Lung (tissue), 12 donors: ENCODE results near the gene ATP11A. TPM values are rescaled to one million over a fixed set of nuclear protein-coding genes. Genes with fewer than 3 reads are reported as not detected.

Source experiments
- ATAC-seq: fragments of 200-7000 bp; cut with Tn5 transposase; one replicate; pipeline ENCODE4 v1.9.1; 2020; ENCODE audit warnings: moderate number of reproducible peaks; ENCODE audit not compliant: insufficient read depth, low FRiP score
- DNase-seq, 3 donors: peaks; one replicate each; pipeline ENCODE4 v3.0.0-alpha.2; 2013 to 2017
- H3K27ac ChIP-seq, 2 donors: one replicate each; pipeline ENCODE4 v1.5.1; 2013; ENCODE audit warnings: mild to moderate bottlenecking in 2 of 2, moderate library complexity in 2 of 2, control low read depth in 1 of 2, inconsistent platforms in 1 of 2, low read depth in 1 of 2, low read length in 1 of 2
- H3K27me3 ChIP-seq, 3 donors: one replicate each; pipeline ENCODE4 v1.5.1; 2013; ENCODE audit warnings: low read length in 2 of 3; ENCODE audit not compliant: control insufficient read depth in 3 of 3, insufficient read depth in 3 of 3
- H3K36me3 ChIP-seq, 4 donors: one replicate each; pipeline ENCODE4 v1.5.1; 2013; ENCODE audit warnings: low read length in 4 of 4, mild to moderate bottlenecking in 1 of 4, moderate library complexity in 1 of 4; ENCODE audit not compliant: control insufficient read depth in 4 of 4, insufficient read depth in 4 of 4
- H3K4me1 ChIP-seq, 5 donors: one replicate each; pipeline ENCODE4 v1.5.1; 2013; ENCODE audit warnings: low read length in 5 of 5, mild to moderate bottlenecking in 2 of 5, moderate library complexity in 1 of 5; ENCODE audit not compliant: control insufficient read depth in 5 of 5, insufficient read depth in 5 of 5
- H3K4me3 ChIP-seq: one replicate; pipeline ENCODE4 v1.5.1; 2013; ENCODE audit warnings: mild to moderate bottlenecking, control low read depth, moderate library complexity
- H3K9ac ChIP-seq, 2 donors: one replicate each; pipeline ENCODE4 v1.5.1; 2013; ENCODE audit warnings: low read length in 2 of 2, control low read depth in 1 of 2; ENCODE audit not compliant: insufficient read depth in 1 of 2
- H3K9me3 ChIP-seq, 4 donors: one replicate each; pipeline ENCODE4 v1.5.1; 2013; ENCODE audit warnings: low read length in 3 of 4, mild to moderate bottlenecking in 1 of 4, moderate library complexity in 1 of 4; ENCODE audit not compliant: control insufficient read depth in 4 of 4, insufficient read depth in 3 of 4
- WGBS, 2 donors: extraction: QIAGEN DNeasy Blood & Tissue Kit; methylation state at CpG; one replicate each; pipeline ENCODE4 v1.1.7; 2013; 5-methylcytosine and 5-hydroxymethylcytosine counted together
- polyA plus RNA-seq, 2 donors: library from polyadenylated mRNA; stranded (reverse); fragments of 200-250 nt; gene quantifications; one replicate each; pipeline ENCODE4 v1.2.1, GENCODE V29; 2013
- total RNA-seq, 2 donors: library from RNA; depleted of rRNA in 1 of 2; stranded (reverse); fragments of >200 nt in 1 of 2; gene quantifications; one replicate each; pipeline ENCODE4 v1.2.1, GENCODE V29; 2014 to 2021
- TF ChIP-seq, protein P1 (sequence below): IDR thresholded peaks from 2 replicates; pipeline ENCODE4 v1.5.1; 2012; ENCODE audit warnings: mild to moderate bottlenecking; ENCODE audit errors: control extremely low read depth, extremely low read depth
- donor health status: control.
- donor health status: control.
- donor health status: Bipolar disorder and iron deficiency.
- donor health status: healthy.
- donor health status: DM: yes; HTN: yes; CAD: no.

The ATP11A gene
- total and polyA plus RNA-seq, 4 donors, result 46.3 to 317 (median 162) TPM

DNA sequence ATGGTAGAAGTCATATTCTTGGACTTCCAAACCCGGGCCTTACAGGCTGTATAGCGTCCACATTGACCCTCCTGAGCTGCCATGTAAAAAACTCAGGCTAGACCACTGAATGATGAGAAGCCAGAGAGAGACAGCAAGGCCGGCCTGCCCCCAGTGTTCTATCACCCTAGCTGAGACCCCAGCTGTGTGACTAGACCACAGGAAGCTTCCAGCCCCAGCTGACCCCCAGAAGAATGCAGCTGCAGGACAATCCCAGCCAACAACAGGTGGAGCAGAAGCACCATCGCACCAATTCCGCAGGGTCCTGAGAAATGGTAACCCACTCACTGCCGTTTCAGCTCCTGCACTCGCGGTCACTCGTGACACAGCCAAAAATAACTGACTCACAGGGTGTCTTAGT is 2.9 kb upstream of the ATP11A start:
- Histone ChIP-seq H3K9ac (no peak overlapping the region), H3K36me3 (no peaks in the 10 kb centered on the region), H3K27ac (peak overlapping the region in 1 of 2 donors; percentile 40), H3K4me1 (peaks cover 0 to 5% (median 3%) of the 10 kb centered on the region in 5 donors), H3K27me3 (peaks cover 0 to 3% (median 0%) of the 10 kb centered on the region in 3 donors), H3K4me3 (no peak overlapping the region), H3K9me3 (no peaks in the 10 kb centered on the region)
- DNase-seq (no peak), ATAC-seq (no peak)
- TF ChIP-seq, protein P1, sequence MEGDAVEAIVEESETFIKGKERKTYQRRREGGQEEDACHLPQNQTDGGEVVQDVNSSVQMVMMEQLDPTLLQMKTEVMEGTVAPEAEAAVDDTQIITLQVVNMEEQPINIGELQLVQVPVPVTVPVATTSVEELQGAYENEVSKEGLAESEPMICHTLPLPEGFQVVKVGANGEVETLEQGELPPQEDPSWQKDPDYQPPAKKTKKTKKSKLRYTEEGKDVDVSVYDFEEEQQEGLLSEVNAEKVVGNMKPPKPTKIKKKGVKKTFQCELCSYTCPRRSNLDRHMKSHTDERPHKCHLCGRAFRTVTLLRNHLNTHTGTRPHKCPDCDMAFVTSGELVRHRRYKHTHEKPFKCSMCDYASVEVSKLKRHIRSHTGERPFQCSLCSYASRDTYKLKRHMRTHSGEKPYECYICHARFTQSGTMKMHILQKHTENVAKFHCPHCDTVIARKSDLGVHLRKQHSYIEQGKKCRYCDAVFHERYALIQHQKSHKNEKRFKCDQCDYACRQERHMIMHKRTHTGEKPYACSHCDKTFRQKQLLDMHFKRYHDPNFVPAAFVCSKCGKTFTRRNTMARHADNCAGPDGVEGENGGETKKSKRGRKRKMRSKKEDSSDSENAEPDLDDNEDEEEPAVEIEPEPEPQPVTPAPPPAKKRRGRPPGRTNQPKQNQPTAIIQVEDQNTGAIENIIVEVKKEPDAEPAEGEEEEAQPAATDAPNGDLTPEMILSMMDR, result no peak
- WGBS, 2 donors, result 95 to 97% methylated on average over 9 of the region's 9 CpGs

DNA sequence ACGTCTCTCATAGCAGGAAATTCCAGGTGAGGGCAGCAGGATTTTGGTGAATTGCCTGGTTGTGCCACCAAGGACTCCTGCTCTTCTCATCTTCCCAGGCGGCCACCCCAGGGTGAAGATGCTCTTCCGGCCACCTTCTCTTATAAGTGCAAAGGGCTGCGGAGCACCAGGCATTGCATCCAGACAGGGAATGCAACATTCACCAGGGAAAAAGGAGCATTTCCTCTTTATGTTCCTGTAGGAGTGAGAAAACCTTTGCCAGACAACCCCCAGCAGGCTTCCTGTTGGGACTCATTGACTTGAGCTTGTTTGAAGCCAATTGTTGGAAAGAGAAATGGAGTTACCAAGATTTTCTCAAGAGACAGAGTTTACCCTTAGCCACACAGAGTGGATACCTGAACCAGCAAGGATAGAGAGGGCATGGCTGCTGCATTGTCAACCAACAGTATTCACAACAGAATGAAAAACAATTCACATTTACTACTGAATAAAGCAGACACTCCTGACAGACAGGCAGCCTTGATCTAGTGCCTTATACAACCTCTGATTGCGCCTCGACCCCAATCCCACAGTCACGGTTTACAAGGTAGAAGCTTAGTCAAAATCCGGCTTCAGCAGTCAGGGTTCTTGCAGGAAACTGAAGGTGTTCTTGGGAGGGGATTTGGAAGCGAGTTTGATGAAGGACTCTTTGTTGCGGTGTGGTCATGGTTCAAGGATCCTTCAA is 1.8 kb upstream of the ATP11A start:
- Histone ChIP-seq H3K36me3 (no peaks in the 10 kb centered on the region), H3K4me3 (no peak overlapping the region), H3K27ac (peak overlapping the region in 1 of 2 donors; percentile 91), H3K27me3 (peaks cover 0 to 5% (median 0%) of the 10 kb centered on the region in 3 donors), H3K9ac (no peak overlapping the region), H3K4me1 (peaks cover 0 to 8% (median 7%) of the 10 kb centered on the region in 5 donors), H3K9me3 (no peaks in the 10 kb centered on the region)
- TF ChIP-seq, protein P1, result no peak
- 77 to 90% methylated on average over 10 of the region's 10 CpGs for WGBS, 2 donors
- no peak for DNase-seq
- ATAC-seq, result no peak

DNA sequence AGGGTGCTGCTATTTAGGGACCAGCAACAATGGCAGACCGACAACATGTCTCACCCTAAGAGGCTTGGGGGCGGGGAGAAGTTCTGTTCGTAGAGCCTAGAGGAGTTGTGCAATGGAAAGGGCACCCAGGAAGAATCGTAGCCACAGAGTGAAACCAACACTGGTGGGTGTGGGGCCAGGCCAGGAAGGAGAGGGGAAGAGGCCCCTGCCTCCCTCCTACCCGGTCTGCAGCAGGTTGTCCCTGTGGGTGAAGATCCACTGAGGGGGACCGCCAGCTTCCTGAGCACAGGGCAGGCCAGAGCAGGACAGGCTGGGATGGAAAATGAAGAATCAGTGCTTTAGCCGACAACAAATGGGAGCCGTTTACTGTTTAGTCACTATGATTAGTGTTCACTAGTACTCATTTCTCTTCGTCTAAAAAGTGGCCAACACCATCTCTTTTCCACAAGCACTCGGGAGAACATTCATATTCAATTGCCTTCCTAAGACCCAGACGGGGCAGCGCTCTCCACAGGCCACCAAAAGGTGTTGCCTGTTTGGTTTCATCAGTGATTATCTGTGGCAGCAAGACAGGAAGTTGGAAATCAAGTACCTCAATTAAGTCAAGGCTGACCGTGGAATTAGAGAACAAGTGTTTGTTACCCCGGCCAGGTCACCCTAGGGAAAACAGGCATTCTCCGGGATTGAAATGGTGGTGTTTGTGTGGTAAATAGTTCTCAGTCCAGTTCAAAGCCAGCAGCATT is 1.1 kb upstream of the ATP11A start:
- Histone ChIP-seq H3K9me3 (no peaks in the 10 kb centered on the region), H3K27ac (peak overlapping the region; percentile 91 to 99), H3K4me1 (peaks cover 0 to 14% (median 8%) of the 10 kb centered on the region in 5 donors), H3K9ac (peak overlapping the region in 1 of 2 donors; percentile 70), H3K36me3 (no peaks in the 10 kb centered on the region), H3K4me3 (peak overlapping the region; percentile 84), H3K27me3 (peaks cover 0 to 5% (median 0%) of the 10 kb centered on the region in 3 donors)
- ATAC-seq, result peak; percentile 22
- 26 to 29% methylated on average over 15 of the region's 15 CpGs for WGBS, 2 donors
- TF ChIP-seq, protein P1, result no peak
- peak in 2 of 3 donors; percentile 43 to 70 for DNase-seq
